PC-9 (cell line): Measurements from ENCODE around the gene GMDS. TPM values are rescaled to one million over a fixed set of nuclear protein-coding genes. Genes with fewer than 3 reads are reported as not detected.

ENCODE experiments used
- BruUV-seq: library from RNA; stranded (reverse); fragments of 400-500 nt; replicated peaks from 2 replicates; lab custom pipeline; 2021; lab: Mats Ljungman, UMichigan
- CTCF ChIA-PET: fragments of 300-600 bp; sonication (Branson Sonifier 250); formaldehyde crosslinking; loops from one replicate; lab custom pipeline; 2022; ENCODE audit warnings: antibody characterized with exemption; lab: Charles Lee
- POLR2A ChIA-PET: fragments of 300-600 bp; sonication (Branson Sonifier 250); formaldehyde crosslinking; loops from one replicate; lab custom pipeline; 2022; ENCODE audit warnings: antibody characterized with exemption; ENCODE audit not compliant: unreplicated experiment; lab: Charles Lee
- DNase-seq, 2 experiments: peaks; one replicate each; pipeline versions ENCODE4 v3.0.0 to v3.0.0-alpha.2; 2015 to 2022; ENCODE audit warnings: mixed read lengths in 1 of 2
- H2AFZ ChIP-seq: fragments of 200-600 bp; sonication (generic); 2 replicates; pipeline ENCODE4 v1.8.1; 2017; ENCODE audit warnings: antibody characterized with exemption
- H3F3A ChIP-seq: fragments of 200-600 bp; sonication (generic); 2 replicates; pipeline ENCODE4 v1.8.1; 2017; ENCODE audit warnings: antibody characterized with exemption, mild to moderate bottlenecking, low read depth; ENCODE audit not compliant: insufficient read depth
- H3K27ac ChIP-seq: fragments of 200-600 bp; sonication (generic); 2 replicates; pipeline ENCODE4 v1.6.1; 2016; ENCODE audit warnings: mixed run types
- H3K27me3 ChIP-seq: fragments of 200-600 bp; sonication (generic); 2 replicates; pipeline ENCODE4 v1.6.1; 2016; ENCODE audit warnings: low read depth, mixed run types; ENCODE audit not compliant: insufficient read depth
- H3K36me3 ChIP-seq: fragments of 200-600 bp; sonication (generic); 2 replicates; pipeline ENCODE4 v1.6.1; 2016; ENCODE audit warnings: low read depth, mixed run types
- H3K4me1 ChIP-seq: fragments of 200-600 bp; sonication (generic); replicated peaks from 2 replicates; pipeline ENCODE4 v1.6.1; 2016; ENCODE audit warnings: mixed run types; ENCODE audit not compliant: insufficient read depth
- H3K4me2 ChIP-seq: fragments of 200-600 bp; sonication (generic); 2 replicates; pipeline ENCODE4 v1.6.1; 2017; ENCODE audit warnings: mixed run types
- H3K4me3 ChIP-seq: fragments of 200-600 bp; sonication (generic); 2 replicates; pipeline ENCODE4 v1.6.1; 2016; ENCODE audit warnings: mixed run types
- H3K79me2 ChIP-seq: fragments of 200-600 bp; sonication (generic); 2 replicates; pipeline ENCODE4 v1.6.1; 2017; ENCODE audit warnings: low read depth, mixed run types
- H3K9me2 ChIP-seq: fragments of 200-600 bp; sonication (generic); 2 replicates; pipeline ENCODE4 v1.8.1; 2017; ENCODE audit warnings: mild to moderate bottlenecking; ENCODE audit not compliant: insufficient read depth
- H3K9me3 ChIP-seq: fragments of 200-600 bp; sonication (generic); 2 replicates; pipeline ENCODE4 v1.8.1; 2016; ENCODE audit warnings: low read depth; ENCODE audit not compliant: insufficient read depth
- H4K20me1 ChIP-seq: fragments of 200-600 bp; sonication (generic); 2 replicates; pipeline ENCODE4 v1.8.1; 2017; ENCODE audit not compliant: insufficient read depth
- EZH2 ChIP-seq: fragments of 200-600 bp; sonication (generic); IDR thresholded peaks from 2 replicates; pipeline ENCODE4 v1.8.0; 2017; ENCODE audit warnings: antibody characterized with exemption, low read depth
- intact Hi-C: fragments of 100-400 bp; cut with micrococcal nuclease; formaldehyde crosslinking; loops from one replicate; pipeline ENCODE4 v1.10.0; 2022; ENCODE audit not compliant: unreplicated experiment
- total RNA-seq: library from RNA; stranded (reverse); gene quantifications from 2 replicates; pipeline ENCODE4 v1.2.3, GENCODE V29; 2021
- TF ChIP-seq, protein P1 (sequence below): fragments of 200-600 bp; sonication (generic); conservative IDR thresholded peaks from 2 replicates; pipeline ENCODE4 v1.6.1; 2017; ENCODE audit warnings: mixed run types, antibody characterized with exemption, mild to moderate bottlenecking, moderate library complexity

GMDS gene
- total RNA-seq, 1 experiment from 2014 or later = 30.1 TPM

DNA sequence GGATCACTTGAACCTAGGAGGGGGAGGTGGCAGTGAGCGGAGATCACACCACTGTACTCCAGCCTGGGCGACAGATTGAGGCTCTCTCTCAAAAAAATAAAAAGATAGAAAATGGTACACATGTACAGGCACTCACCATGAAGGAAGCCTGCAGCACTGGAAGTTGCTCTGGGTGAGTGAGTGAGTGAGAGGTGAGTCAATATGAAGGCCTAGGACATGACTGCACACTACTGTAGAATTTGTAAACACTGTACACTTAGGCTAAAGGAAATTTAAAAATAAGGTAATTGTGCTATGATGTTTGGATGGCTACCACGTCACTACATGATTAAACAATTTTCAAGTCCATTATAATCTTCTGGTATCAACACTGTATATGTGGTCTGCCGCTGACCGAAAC lies 419.5 kb downstream of the GMDS start:
- TF ChIP-seq, protein P1, sequence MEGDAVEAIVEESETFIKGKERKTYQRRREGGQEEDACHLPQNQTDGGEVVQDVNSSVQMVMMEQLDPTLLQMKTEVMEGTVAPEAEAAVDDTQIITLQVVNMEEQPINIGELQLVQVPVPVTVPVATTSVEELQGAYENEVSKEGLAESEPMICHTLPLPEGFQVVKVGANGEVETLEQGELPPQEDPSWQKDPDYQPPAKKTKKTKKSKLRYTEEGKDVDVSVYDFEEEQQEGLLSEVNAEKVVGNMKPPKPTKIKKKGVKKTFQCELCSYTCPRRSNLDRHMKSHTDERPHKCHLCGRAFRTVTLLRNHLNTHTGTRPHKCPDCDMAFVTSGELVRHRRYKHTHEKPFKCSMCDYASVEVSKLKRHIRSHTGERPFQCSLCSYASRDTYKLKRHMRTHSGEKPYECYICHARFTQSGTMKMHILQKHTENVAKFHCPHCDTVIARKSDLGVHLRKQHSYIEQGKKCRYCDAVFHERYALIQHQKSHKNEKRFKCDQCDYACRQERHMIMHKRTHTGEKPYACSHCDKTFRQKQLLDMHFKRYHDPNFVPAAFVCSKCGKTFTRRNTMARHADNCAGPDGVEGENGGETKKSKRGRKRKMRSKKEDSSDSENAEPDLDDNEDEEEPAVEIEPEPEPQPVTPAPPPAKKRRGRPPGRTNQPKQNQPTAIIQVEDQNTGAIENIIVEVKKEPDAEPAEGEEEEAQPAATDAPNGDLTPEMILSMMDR = no peak
- TF ChIP-seq EZH2 = no peak
- no peak for DNase-seq
- ChIA-PET POLR2A (interaction anchor here (0.6 kb wide), 1 partner anchor 202 kb away, joined by 5 read pairs; no protein-coding TSS in a partner anchor), CTCF (no interaction called here)
- BruUV-seq = no TSS peak
- no peaks in the 10 kb centered on the region for H3K27me3 ChIP-seq
- H4K20me1 ChIP-seq = no peaks in the 10 kb centered on the region
- H3K9me3 ChIP-seq = no peaks in the 10 kb centered on the region
- intact Hi-C loops = no loop called here
- H3K9me2 ChIP-seq = no peaks in the 10 kb centered on the region
- H3K36me3 ChIP-seq = no peaks in the 10 kb centered on the region
- H3K4me1 ChIP-seq = no peaks in the 10 kb centered on the region
- H3K4me2 ChIP-seq = no peak overlapping the region
- H3K27ac ChIP-seq = no peak overlapping the region
- no peaks in the 10 kb centered on the region for H3K79me2 ChIP-seq
- H3F3A ChIP-seq = no peaks in the 10 kb centered on the region
- H3K4me3 ChIP-seq = no peak overlapping the region
- no peak overlapping the region for H2AFZ ChIP-seq

DNA sequence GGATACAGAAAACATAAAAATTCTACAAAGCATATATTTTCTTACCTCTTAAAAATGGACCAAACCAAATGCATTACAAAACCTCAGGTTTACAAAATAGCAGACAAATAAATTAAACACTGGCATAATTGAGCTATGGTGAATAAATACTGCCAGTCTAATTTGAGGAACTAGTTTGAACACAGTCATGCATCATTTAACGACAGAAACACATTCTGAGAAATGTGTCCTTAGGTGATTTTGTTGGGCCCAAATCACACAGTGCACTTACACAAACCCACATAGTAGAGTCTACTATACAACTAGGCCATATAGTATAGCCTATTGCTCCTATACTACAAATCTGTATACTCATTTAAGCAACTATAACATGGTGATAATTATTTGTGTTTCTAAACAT lies 420.1 kb downstream of the GMDS start:
- no peaks in the 10 kb centered on the region for H3F3A ChIP-seq
- H3K36me3 ChIP-seq = no peaks in the 10 kb centered on the region
- no peak overlapping the region for H2AFZ ChIP-seq
- ChIA-PET POLR2A (no interaction called here), CTCF (no interaction called here)
- no peak overlapping the region for H3K4me3 ChIP-seq
- H3K4me2 ChIP-seq = no peak overlapping the region
- no peaks in the 10 kb centered on the region for H3K79me2 ChIP-seq
- no peaks in the 10 kb centered on the region for H3K4me1 ChIP-seq
- TF ChIP-seq, protein P1 = no peak
- no peak for TF ChIP-seq EZH2
- DNase-seq = no peak
- no peak overlapping the region for H3K27ac ChIP-seq
- no TSS peak for BruUV-seq
- intact Hi-C loops = no loop called here
- H3K9me3 ChIP-seq = no peaks in the 10 kb centered on the region
- H4K20me1 ChIP-seq = no peaks in the 10 kb centered on the region
- no peaks in the 10 kb centered on the region for H3K9me2 ChIP-seq
- H3K27me3 ChIP-seq = no peaks in the 10 kb centered on the region

DNA sequence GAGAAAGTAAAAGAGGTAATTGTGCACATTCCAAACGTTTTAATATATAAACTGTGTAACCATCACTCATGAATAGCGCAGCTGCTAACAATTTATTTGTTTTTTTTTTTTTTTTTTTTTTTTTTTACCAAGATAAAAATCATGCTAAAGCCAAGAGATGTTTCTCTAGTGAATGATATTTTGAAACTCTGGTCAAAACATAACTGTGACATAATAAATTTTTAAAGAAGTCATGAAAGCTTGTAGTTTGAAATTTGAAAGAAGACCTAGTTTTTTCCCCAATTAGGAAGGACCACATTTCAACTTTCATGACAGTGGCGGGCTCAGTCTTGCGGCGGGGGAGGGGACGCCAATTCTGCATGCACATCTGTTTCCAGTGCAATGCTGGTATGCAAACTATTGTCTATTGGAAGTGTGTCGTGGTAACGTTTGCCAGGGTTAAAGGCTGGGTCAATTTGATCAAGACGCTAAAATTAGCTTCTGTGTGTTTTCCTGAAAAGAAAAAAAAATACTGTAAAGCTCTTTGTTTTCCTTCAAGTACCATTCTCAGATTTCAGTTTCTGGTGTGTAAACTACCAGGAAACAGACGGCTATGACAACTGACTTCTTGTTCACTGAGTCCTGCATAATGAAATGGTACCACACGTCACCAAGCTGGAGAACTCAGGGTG lies 423.8 kb downstream of the GMDS start:
- BruUV-seq = no TSS peak
- Histone ChIP-seq H3F3A (no peaks in the 10 kb centered on the region), H3K27ac (no peak overlapping the region), H2AFZ (no peak overlapping the region), H3K79me2 (no peaks in the 10 kb centered on the region), H3K4me3 (no peak overlapping the region), H3K4me2 (no peak overlapping the region), H3K36me3 (no peaks in the 10 kb centered on the region), H3K4me1 (no peaks in the 10 kb centered on the region), H3K9me2 (no peaks in the 10 kb centered on the region), H4K20me1 (no peaks in the 10 kb centered on the region), H3K27me3 (no peaks in the 10 kb centered on the region), H3K9me3 (no peaks in the 10 kb centered on the region)
- intact Hi-C loops = no loop called here
- TF ChIP-seq EZH2 = no peak
- TF ChIP-seq, protein P1 = no peak
- POLR2A ChIA-PET = no interaction called here
- CTCF ChIA-PET = no interaction called here
- DNase-seq = no peak
